Smooth muscle cell (in vitro differentiated cells): Measurements from ENCODE around the gene CREBL2. TPM values are rescaled to one million over a fixed set of nuclear protein-coding genes. Genes with fewer than 3 reads are reported as not detected.

ENCODE experiments used
- DNase-seq: peaks from one replicate; lab custom pipeline; 2025; ENCODE audit not compliant: unreplicated experiment; lab: John Stamatoyannopoulos, UW
- H2AFZ ChIP-seq: fragments of 200-600 bp; sonication (generic); 2 replicates; pipeline ENCODE4 v1.6.0; 2016; ENCODE audit warnings: antibody characterized with exemption, low read depth, mild to moderate bottlenecking
- H3F3A ChIP-seq: fragments of 200-600 bp; sonication (generic); 2 replicates; pipeline ENCODE4 v1.6.0; 2017; ENCODE audit warnings: antibody characterized with exemption, low read depth
- H3K27ac ChIP-seq: fragments of 200-600 bp; sonication (generic); 2 replicates; pipeline ENCODE4 v1.5.1; 2016; ENCODE audit warnings: low read depth, mild to moderate bottlenecking
- H3K27me3 ChIP-seq: fragments of 200-600 bp; sonication (generic); 2 replicates; pipeline ENCODE4 v1.6.1; 2016; ENCODE audit warnings: low read depth, mild to moderate bottlenecking
- H3K36me3 ChIP-seq: fragments of 200-600 bp; sonication (generic); 2 replicates; pipeline ENCODE4 v1.5.1; 2016; ENCODE audit warnings: low read depth
- H3K4me1 ChIP-seq: fragments of 200-600 bp; sonication (generic); 2 replicates; pipeline ENCODE4 v1.5.1; 2016; ENCODE audit warnings: low read depth
- H3K4me2 ChIP-seq: fragments of 200-600 bp; sonication (generic); 2 replicates; pipeline ENCODE4 v1.6.0; 2016; ENCODE audit warnings: mild to moderate bottlenecking
- H3K4me3 ChIP-seq: fragments of 200-600 bp; sonication (generic); 2 replicates; pipeline ENCODE4 v1.5.1; 2016; ENCODE audit warnings: mild to moderate bottlenecking
- H3K79me2 ChIP-seq: fragments of 200-600 bp; sonication (generic); 2 replicates; pipeline ENCODE4 v1.6.0; 2016; ENCODE audit warnings: low read depth, mild to moderate bottlenecking
- H3K9ac ChIP-seq: fragments of 200-600 bp; sonication (generic); 2 replicates; pipeline ENCODE4 v1.6.0; 2016; ENCODE audit warnings: low read depth
- H3K9me3 ChIP-seq: fragments of 200-600 bp; sonication (generic); replicated peaks from 2 replicates; pipeline ENCODE4 v1.5.1; 2016; ENCODE audit warnings: low read depth
- H4K20me1 ChIP-seq: fragments of 200-600 bp; sonication (generic); 2 replicates; pipeline ENCODE4 v1.6.0; 2016; ENCODE audit warnings: low read depth
- CTCF ChIP-seq: fragments of 200-600 bp; sonication (generic); IDR thresholded peaks from 2 replicates; pipeline ENCODE4 v1.5.1; 2017; ENCODE audit warnings: borderline replicate concordance, mild to moderate bottlenecking, antibody characterized with exemption; ENCODE audit not compliant: insufficient read depth, poor library complexity, severe bottlenecking
- WGBS: methylation state at CpG from one replicate; pipeline ENCODE4 v1.1.7; 2016; ENCODE audit warnings: low lambda C conversion rate; 5-methylcytosine and 5-hydroxymethylcytosine counted together
- polyA plus RNA-seq: library from polyadenylated mRNA; unstranded; fragments of >200 nt; fragmentation: Nextera tagmentation; extraction: Ambion mirVana; gene quantifications from 2 replicates; pipeline ENCODE4 v1.2.1, GENCODE V29; 2016
- total RNA-seq: library from RNA; depleted of rRNA; stranded (reverse); fragments of >200 nt; gene quantifications from 2 replicates; pipeline ENCODE4 v1.2.3, GENCODE V29; 2014

CREBL2 gene
- total and polyA plus RNA-seq, 2 experiments from 2014 or later = 4.2 to 6.6 TPM

- no peak overlapping the region for H3K9ac ChIP-seq
- DNase-seq = no peak
- WGBS = 53% methylated on average over 7 of the region's 7 CpGs
These were observed 4.7 kb upstream of the CREBL2 start for GRCh38 chr12:12606781-12607589.

GRCh38 chr12:12608557-12608957 is 3.1 kb upstream of the CREBL2 start:
- peaks cover 6% of the 10 kb centered on the region for H3K4me1 ChIP-seq
- WGBS = 97% methylated on average over 1 of the region's 1 CpG
- no peaks in the 10 kb centered on the region for H3K9me3 ChIP-seq
- H3K36me3 ChIP-seq = no peaks in the 10 kb centered on the region
- H2AFZ ChIP-seq = no peak overlapping the region
- no peak overlapping the region for H3K27ac ChIP-seq
- H3K27me3 ChIP-seq = no peaks in the 10 kb centered on the region
- no peak for DNase-seq
- no peak overlapping the region for H3K4me3 ChIP-seq
- no peaks in the 10 kb centered on the region for H4K20me1 ChIP-seq
- H3F3A ChIP-seq = no peaks in the 10 kb centered on the region
- no peak overlapping the region for H3K4me2 ChIP-seq
- TF ChIP-seq CTCF = no peak
- H3K79me2 ChIP-seq = peaks cover 6% of the 10 kb centered on the region
- H3K9ac ChIP-seq = no peak overlapping the region

More at GRCh38 chr12:12606781-12607589, 4.7 kb upstream of the CREBL2 start:
- no peak overlapping the region for H3K4me2 ChIP-seq
- no peaks in the 10 kb centered on the region for H3K36me3 ChIP-seq
- peak overlapping the region; percentile 25 for H2AFZ ChIP-seq
- TF ChIP-seq CTCF = no peak
- H3K79me2 ChIP-seq = no peaks in the 10 kb centered on the region
- no peaks in the 10 kb centered on the region for H3F3A ChIP-seq
- H3K4me1 ChIP-seq = no peaks in the 10 kb centered on the region
- H3K4me3 ChIP-seq = no peak overlapping the region
- H3K9me3 ChIP-seq = no peaks in the 10 kb centered on the region
- no peaks in the 10 kb centered on the region for H3K27me3 ChIP-seq
- peak overlapping the region; percentile 72 for H3K27ac ChIP-seq
- no peaks in the 10 kb centered on the region for H4K20me1 ChIP-seq

- no peak for TF ChIP-seq CTCF
These were observed 2.0 kb upstream of the CREBL2 start for GRCh38 chr12:12609692-12610091.

GRCh38 chr12:12610711-12611110 is 965 bp upstream of the CREBL2 start:
- Histone ChIP-seq H3K9ac (no peak overlapping the region), H2AFZ (peak overlapping the region; percentile 88), H3F3A (no peaks in the 10 kb centered on the region), H3K27me3 (no peaks in the 10 kb centered on the region), H3K9me3 (no peaks in the 10 kb centered on the region), H3K27ac (peak overlapping the region; percentile 81), H3K4me3 (peak overlapping the region; percentile 77), H3K79me2 (peaks cover 16% of the 10 kb centered on the region), H3K4me2 (peak overlapping the region; percentile 97), H3K36me3 (no peaks in the 10 kb centered on the region), H3K4me1 (peaks cover 6% of the 10 kb centered on the region), H4K20me1 (no peaks in the 10 kb centered on the region)
- DNase-seq = no peak
- WGBS = 92% methylated on average over 4 of the region's 4 CpGs
- TF ChIP-seq CTCF = no peak

More at GRCh38 chr12:12609692-12610091, 2.0 kb upstream of the CREBL2 start:
- Histone ChIP-seq H3K27me3 (no peaks in the 10 kb centered on the region), H3K27ac (no peak overlapping the region), H3F3A (no peaks in the 10 kb centered on the region), H3K36me3 (no peaks in the 10 kb centered on the region), H2AFZ (no peak overlapping the region), H3K9ac (no peak overlapping the region), H3K79me2 (peaks cover 16% of the 10 kb centered on the region), H3K4me2 (no peak overlapping the region), H3K9me3 (no peaks in the 10 kb centered on the region), H4K20me1 (no peaks in the 10 kb centered on the region), H3K4me3 (no peak overlapping the region), H3K4me1 (peaks cover 6% of the 10 kb centered on the region)
- no peak for DNase-seq
- 100% methylated on average over 3 of the region's 3 CpGs for WGBS
